Measurements from ENCODE around the gene ARRDC2.
"Not testable (repeated sequence)": the region's sequence is repeated elsewhere in the genome, so short reads cannot be mapped to it uniquely, and the experiment has no call there.

ARRDC2 gene

GRCh38 chr19:18007917-18008673, at the start of gene ARRDC2:
ARRDC2 (plus strand) TSS chr19:18008170; CDS start chr19:18008311, 141 bp downstream.
- DNase-seq (ENCODE audit: low read depth in 2 of 2): peak; percentile 83 to 85

DNA sequence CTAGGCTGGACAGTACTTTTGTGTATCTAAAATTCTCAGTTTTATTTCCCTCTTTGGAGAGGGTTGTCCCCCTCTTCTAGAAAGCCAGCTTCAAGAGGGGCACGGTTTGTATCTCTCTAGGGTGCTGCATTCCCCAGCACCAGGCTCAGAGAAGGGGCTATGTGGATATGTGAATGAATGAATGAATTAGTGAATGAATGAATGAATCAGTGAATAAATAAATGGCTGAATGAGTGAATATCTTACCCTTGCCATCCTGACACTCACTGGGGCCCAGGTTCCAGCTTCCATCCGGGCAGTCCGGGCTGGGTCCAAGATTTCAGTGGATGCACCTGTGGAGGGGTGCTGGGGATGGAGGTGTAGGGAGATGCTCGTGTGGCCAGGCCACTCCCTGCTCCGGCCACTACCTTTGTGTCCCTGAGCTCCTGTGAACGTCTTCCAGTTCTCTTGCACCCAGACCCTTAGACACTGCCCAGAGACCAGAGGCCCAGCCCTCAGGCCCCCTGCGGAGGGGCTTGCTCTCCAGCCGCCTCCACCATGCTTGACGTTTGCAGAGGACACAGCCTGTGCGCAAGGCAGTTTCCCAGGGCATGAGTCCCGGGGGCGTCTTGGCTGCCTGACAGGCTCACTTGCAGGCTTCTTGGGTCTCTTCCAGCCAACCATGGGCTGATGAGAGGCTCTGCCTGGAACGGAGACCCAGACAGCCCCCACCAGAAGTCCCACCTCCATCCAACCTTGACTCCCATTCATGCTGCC, 43.9 kb upstream of the ARRDC2 start:
- no peak for DNase-seq (ENCODE audit: low read depth in 2 of 2)

- DNase-seq (ENCODE audit: low read depth in 2 of 2): no peak
These were observed 42.4 kb upstream of the ARRDC2 start for GRCh38 chr19:17965370-17966128.

GRCh38 chr19:17966129-17966483, 41.9 kb upstream of the ARRDC2 start:
- no peak for DNase-seq (ENCODE audit: low read depth in 2 of 2)

GRCh38 chr19:17966550-17967256, 41.3 kb upstream of the ARRDC2 start, which contains the start of gene KCNN1:
KCNN1 (plus strand) TSS chr19:17967107; CDS start chr19:17973889, 6,782 bp downstream.
- no peak for DNase-seq (ENCODE audit: low read depth in 2 of 2)

DNA sequence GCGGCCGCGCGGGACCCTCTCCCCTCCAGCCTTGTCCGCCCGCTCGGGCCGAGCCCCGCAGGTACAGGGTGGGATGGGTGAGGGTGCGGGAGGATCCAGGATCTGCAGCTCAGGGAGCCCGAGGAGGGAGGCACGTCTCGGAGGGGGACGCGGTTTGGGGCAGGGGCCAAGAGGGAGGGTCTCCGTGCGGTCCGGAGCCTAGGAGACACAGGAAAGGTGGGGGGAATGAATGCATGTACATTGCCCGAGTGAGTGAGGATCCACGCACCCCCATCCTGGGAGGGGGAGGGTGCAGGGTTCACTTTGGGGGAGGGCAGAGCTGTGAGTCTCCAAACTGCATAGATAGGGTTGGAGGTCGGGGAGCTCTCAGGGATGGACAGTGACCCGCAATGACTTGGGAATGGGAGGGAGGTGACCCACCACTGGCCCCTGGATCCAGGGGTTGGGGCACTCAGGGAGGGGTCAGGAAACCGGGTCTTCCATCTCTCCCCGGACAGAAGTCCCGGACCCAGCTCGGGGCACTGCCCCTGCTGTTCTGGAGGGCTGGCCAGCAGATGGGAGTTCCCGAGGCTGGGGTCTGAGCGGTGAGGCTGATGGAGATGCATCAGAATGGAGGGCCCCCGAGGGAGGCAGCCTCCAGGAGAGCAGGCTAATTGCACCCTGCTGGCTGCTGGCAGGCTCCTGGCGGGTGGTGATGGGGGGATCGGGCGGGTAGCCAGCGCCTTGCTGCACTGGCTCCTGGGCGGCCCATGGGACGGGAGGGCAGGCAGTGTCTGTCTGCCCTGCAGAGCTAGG, 40.5 kb upstream of the ARRDC2 start:
- no peak for DNase-seq (ENCODE audit: low read depth in 2 of 2)

DNA sequence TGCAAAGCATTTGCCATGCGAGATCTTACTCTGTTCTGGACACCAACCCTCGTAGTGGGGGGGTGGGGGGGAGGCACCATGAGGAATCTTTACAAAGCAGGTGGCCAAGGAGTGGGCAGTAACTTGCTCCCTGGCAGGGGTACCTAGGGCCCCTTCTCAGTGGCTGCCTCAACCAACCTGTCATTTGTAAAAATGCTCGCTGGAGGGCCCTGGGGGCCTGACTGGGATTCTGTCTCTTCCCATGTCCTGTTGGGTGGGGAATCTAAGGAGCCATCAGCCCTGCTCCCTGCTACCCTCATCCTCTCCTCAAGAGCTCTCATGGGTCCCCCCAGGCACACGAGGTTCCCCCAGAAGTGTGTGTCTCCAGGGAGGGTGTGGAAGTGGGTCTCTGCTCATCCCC, 39.6 kb upstream of the ARRDC2 start:
- DNase-seq (ENCODE audit: low read depth in 2 of 2): no peak

DNA sequence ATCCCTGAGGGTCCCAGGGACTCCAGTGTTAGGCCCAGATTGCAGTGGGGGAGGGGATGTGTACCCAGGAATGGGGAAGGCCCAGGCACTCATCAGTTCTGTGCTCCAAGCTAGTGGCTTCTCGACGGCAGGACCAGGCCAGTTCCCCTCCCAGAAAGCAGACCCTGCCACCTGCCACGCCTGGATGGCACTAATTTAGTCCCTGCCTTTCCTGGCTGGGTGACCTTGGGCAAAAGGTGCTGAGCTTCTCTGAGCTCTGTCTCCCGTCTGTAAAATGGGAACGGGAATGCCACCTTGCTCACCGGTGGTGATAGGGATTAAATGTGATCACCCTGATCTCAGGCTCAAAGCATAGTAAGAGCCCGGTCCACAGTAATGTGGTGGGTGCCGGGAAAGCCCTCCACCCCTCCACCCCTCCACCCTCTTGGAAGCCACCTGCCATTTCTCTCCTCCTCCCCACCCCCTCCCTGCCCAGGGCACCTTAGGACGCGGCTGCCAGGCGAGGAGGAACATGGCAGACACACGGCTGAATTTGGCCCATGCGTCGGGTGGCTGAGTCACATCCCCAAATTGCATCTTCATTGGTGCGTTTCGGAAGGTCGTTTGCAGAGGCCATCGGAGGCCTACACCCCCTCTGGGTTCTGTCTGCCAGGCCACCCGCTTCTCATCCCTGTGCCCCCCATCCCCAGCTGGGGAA, 38.7 kb upstream of the ARRDC2 start:
- no peak for DNase-seq (ENCODE audit: low read depth in 2 of 2)

DNA sequence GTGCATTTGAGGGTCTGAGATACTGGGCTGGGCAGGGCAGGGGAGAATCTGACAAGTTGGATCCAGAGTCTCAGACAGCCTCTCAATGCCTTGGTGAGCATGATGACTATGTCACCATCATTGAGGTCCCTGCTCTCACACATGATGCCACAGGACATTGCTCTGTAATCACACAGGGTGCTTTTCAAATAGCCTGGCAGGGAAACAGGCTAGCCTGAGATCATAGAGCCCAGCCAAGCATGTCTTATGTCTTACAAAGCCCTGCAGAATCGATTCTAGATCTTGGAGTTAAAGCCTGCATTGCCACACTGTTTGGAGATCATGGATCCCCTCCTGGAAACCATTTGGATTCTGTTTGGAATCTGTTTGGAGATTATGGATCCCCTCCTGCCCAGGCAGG, 35.7 kb upstream of the ARRDC2 start:
- DNase-seq (ENCODE audit: low read depth in 2 of 2): no peak

- DNase-seq (ENCODE audit: low read depth in 2 of 2): no peak
These were observed 34.2 kb upstream of the ARRDC2 start for GRCh38 chr19:17973759-17974158.

- no peak for DNase-seq (ENCODE audit: low read depth in 2 of 2)
These were observed 33.4 kb upstream of the ARRDC2 start for GRCh38 chr19:17974551-17974950.

- DNase-seq (ENCODE audit: low read depth in 2 of 2): no peak
These were observed 32.9 kb upstream of the ARRDC2 start for GRCh38 chr19:17975032-17975431.

GRCh38 chr19:17977021-17977420, 30.9 kb upstream of the ARRDC2 start:
- no peak for DNase-seq (ENCODE audit: low read depth in 2 of 2)

DNA sequence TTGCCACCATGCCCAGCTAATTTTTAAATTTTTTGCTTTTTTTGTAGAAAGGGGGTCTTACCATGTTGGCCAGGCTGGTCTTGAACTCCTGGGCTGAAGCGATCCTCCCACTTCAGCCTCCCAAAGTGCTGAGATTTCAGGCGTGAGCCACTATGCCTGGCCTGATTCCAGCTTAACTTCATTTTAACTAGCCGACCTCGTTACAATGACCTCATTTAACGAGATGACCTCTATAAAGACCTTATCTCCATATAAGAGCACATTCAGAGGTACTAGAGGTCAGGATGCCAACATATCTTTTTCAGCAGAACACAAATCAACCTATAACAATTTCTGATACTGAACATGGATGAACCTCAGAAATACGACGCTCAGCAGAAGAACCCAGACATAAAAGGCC, 30.5 kb upstream of the ARRDC2 start:
- no peak for DNase-seq (ENCODE audit: low read depth in 2 of 2)

DNA sequence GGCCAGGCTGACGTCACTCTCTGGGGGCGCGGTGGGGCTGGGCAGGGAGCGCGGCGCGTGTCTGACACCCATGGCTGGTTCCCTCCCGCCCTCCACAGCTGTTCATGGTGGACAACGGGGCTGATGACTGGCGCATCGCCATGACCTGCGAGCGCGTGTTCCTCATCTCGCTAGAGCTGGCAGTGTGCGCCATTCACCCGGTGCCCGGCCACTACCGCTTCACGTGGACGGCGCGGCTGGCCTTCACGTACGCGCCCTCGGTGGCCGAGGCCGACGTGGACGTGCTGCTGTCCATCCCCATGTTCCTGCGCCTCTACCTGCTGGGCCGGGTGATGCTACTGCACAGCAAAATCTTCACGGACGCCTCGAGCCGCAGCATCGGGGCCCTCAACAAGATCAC, 26.4 kb upstream of the ARRDC2 start:
- no peak for DNase-seq (ENCODE audit: low read depth in 2 of 2)

- DNase-seq (ENCODE audit: low read depth in 2 of 2): no peak
These were observed 25.5 kb upstream of the ARRDC2 start for GRCh38 chr19:17982430-17982829.

- DNase-seq (ENCODE audit: low read depth in 2 of 2): no peak
These were observed 22.7 kb upstream of the ARRDC2 start for GRCh38 chr19:17985037-17985818.

GRCh38 chr19:17986569-17986968, 21.4 kb upstream of the ARRDC2 start:
- not testable (repeated sequence) for DNase-seq (ENCODE audit: low read depth in 2 of 2)

GRCh38 chr19:17988161-17988560, 19.8 kb upstream of the ARRDC2 start:
- DNase-seq (ENCODE audit: low read depth in 2 of 2): no peak

Measured in fibroblast of skin of left quadriceps (primary cell).